SJSA1 (cell line): ENCODE results near the gene FIZ1. TPM values are rescaled to one million over a fixed set of nuclear protein-coding genes. Genes with fewer than 3 reads are reported as not detected.
"Not testable (repeated sequence)": the region's sequence is repeated elsewhere in the genome, so short reads cannot be mapped to it uniquely, and the experiment has no call there.

Experiments
- DNase-seq, 2 experiments: peaks; one replicate each; pipeline ENCODE4 v3.0.0-alpha.2; 2015 to 2020; ENCODE audit warnings: low spot score in 2 of 2, low read depth in 1 of 2
- H3K27ac ChIP-seq: fragments of 250-450 bp; sonication (Bioruptor Pico); 2 replicates; pipeline ENCODE4 v1.5.1; 2020; ENCODE audit warnings: mild to moderate bottlenecking, moderate library complexity
- H3K27me3 ChIP-seq: fragments of 250-450 bp; sonication (Bioruptor Pico); replicated peaks from 2 replicates; pipeline ENCODE4 v1.5.1; 2020; ENCODE audit warnings: mild to moderate bottlenecking, moderate library complexity
- H3K36me3 ChIP-seq: fragments of 250-450 bp; sonication (Bioruptor Pico); 2 replicates; pipeline ENCODE4 v1.5.1; 2020; ENCODE audit warnings: mild to moderate bottlenecking
- H3K4me1 ChIP-seq: fragments of 250-450 bp; sonication (Bioruptor Pico); replicated peaks from 2 replicates; pipeline ENCODE4 v1.6.1; 2021; ENCODE audit warnings: mild to moderate bottlenecking
- H3K4me3 ChIP-seq: fragments of 250-450 bp; sonication (Bioruptor Pico); 2 replicates; pipeline ENCODE4 v1.5.1; 2020; ENCODE audit warnings: mild to moderate bottlenecking
- H3K9me3 ChIP-seq: fragments of 250-450 bp; sonication (Bioruptor Pico); replicated peaks from 2 replicates; pipeline ENCODE4 v1.5.1; 2020; ENCODE audit warnings: mild to moderate bottlenecking
- total RNA-seq: library from RNA; depleted of rRNA; stranded (reverse); fragments of >200 nt; shearing (Covaris generic); gene quantifications from 2 replicates; pipeline ENCODE4 v1.2.3, GENCODE V29; 2014

FIZ1 gene
- total RNA-seq, 1 experiment from 2014 or later, result 5.4 TPM

DNA sequence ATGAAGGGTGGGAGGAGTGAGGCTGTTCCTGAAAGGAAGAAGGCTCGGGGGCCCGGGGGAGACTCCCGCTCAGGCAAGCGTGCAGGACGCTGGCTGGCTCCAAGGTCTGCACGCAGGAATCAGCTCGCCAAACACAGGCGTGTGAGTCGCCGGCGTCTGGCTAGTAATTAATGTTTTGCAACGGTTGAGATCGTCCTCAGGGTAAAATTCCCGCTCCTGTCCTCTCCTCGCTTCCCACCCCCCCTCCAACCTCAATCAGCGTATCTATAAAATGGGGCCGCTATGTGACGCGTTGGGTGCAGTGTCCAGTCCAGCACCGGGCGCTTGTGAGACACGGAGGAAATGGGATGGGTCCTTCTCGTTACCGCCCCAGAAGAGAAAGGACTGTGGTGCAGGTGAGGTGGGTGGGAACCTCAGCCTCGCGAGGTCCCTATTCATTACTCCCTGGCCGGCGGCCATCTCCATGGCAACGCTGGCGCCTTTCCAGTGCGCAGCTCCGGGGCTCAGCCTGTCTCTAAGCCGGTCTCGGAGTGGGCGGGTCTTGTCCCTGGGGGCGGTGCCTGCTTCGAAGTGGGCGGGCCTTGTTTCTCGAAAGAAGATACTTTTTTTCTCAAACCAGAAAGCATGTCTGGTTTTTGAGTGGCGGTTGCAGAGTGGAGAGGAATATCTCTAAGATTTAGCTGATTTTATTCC is 12.2 kb downstream of the FIZ1 start:
- no peaks in the 10 kb centered on the region for H3K9me3 ChIP-seq
- H3K36me3 ChIP-seq, result 0 out of 2 replicates have a peak, but pooled peaks cover under 1% of the 10 kb centered on the region
- no peaks in the 10 kb centered on the region for H3K27me3 ChIP-seq
- peak; percentile 73 to 93 for DNase-seq
- H3K4me3 ChIP-seq, result 0 out of 2 replicates have a peak overlapping the region, but pooled peaks have one; percentile 3
- peaks cover 26% of the 10 kb centered on the region for H3K4me1 ChIP-seq
- H3K27ac ChIP-seq, result no peak overlapping the region

DNA sequence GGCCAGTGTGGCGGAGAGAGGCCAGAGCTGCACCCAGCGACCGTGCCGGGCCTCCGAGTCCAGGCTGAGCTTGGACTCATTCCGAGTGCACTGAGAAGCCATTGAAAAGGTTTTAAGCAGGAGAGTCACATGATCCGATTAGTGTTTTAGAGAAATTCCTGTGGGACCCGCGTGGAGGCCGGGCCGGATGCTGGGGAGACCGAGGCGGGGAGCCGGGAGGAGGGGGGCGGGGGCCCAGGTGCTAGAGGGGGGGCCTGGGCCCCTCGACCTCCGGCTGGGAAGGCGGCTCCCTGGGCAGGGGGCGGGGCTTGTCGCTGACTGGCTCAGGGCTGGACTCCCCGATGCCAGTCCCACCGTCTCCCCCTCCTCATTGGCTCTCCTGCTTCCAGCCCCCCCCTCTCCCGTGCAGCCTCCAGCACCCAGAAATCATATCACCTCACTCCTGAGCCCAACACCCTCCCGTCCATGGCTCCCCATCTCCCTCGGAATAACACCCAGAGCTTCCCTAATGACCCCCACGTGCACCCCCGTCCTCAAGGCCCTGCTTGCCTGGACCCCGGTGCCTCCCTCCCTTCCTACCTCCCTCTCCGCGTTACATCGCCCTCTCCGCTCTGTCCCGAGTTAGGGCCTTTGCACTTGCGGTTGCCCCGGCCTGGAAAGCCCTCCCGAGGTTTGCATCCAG is 13.5 kb downstream of the FIZ1 start:
- Histone ChIP-seq H3K4me3 (peak overlapping the region; percentile 16), H3K27me3 (no peaks in the 10 kb centered on the region), H3K4me1 (peaks cover 31% of the 10 kb centered on the region), H3K27ac (no peak overlapping the region), H3K36me3 (no peaks in the 10 kb centered on the region), H3K9me3 (no peaks in the 10 kb centered on the region)
- peak; percentile 26 to 77 for DNase-seq

DNA sequence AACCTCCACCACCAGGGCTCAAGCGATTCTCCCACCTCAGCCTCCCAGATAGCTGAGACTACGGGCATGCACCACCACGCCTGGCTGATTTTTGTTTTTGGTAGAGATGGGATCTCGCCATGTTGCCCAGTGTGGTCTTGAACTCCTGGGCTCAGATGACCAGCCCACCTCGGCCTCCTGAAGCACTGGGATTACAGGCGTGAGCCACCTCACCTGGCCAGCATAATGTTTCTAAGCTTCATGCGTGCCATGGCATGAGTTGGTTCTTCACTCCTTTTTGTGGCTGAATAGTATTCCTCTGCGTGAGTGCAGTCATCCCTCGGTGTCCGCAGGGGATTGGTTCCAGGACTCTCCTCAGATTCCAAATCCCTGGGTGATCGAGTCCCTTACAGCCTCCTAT is 14.4 kb downstream of the FIZ1 start:
- H3K27me3 ChIP-seq, result no peaks in the 10 kb centered on the region
- no peak for DNase-seq
- no peak overlapping the region for H3K27ac ChIP-seq
- peaks cover 31% of the 10 kb centered on the region for H3K4me1 ChIP-seq
- no peak overlapping the region for H3K4me3 ChIP-seq
- no peaks in the 10 kb centered on the region for H3K36me3 ChIP-seq
- no peaks in the 10 kb centered on the region for H3K9me3 ChIP-seq

DNA sequence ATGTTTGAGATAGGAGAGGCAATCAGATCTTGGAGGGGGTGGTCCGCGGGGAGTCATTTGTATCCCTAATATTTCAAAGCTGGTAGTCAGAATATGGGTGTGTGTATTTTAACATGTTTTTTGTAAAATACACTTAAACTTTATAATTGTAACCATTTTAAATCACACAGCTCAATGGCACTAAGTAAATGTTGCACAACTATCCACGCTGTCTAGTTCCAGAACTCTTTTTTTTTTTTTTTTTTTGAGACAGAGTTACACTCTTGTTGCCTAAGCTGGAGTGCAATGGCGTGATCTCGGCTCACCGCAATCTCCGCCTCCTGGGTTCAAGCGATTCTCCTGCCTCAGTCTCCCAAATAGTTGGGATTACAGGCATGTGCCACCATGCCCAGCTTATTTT is 15.4 kb downstream of the FIZ1 start:
- not testable (repeated sequence) for H3K27ac ChIP-seq, H3K27me3 ChIP-seq, DNase-seq, H3K9me3 ChIP-seq, H3K36me3 ChIP-seq, H3K4me3 ChIP-seq
- peaks cover 37% of the 10 kb centered on the region for H3K4me1 ChIP-seq

DNA sequence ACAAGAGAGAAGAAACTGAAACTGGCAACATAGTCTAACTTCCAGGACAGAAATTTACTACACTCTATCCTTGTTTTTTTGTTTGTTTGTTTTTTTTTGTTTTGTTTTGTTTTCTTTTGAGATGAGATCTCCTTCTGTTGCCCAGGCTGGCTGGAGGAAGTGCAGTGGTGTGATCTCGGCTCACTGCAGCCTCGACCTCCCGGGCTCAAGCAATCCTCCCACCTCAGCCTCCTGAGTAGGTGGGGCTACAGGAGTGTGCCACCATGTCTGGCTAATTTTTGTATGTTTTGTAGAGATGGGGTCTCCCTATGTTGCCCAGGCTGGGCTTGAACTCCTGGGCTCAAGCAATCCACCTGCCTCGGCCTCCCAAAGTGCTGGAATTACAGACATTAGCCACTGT is 17.0 kb downstream of the FIZ1 start:
- Histone ChIP-seq H3K36me3 (peaks cover 13% of the 10 kb centered on the region), H3K4me1 (peaks cover 35% of the 10 kb centered on the region)
- not testable (repeated sequence) for H3K27ac ChIP-seq, H3K27me3 ChIP-seq, H3K4me3 ChIP-seq, H3K9me3 ChIP-seq, DNase-seq

DNA sequence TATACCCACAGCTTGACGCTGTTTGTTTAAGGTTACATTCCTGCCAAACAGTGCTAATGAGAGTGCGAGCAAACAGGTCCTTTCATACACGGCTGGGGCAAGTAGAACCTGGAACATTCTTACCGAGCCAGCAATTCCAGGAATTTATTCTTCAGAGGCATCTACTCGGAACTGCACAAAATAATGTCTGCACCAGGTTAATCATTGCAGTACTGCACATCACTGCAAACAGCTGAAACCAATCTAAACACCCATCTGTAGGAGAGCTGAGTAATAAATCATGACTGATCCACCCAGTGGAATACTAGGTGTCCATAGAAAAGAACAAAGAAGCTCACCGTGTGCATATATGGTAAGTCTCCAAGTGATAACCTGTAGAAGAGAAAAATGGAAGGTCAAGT is 17.5 kb downstream of the FIZ1 start:
- H3K36me3 ChIP-seq, result peaks cover 17% of the 10 kb centered on the region
- no peaks in the 10 kb centered on the region for H3K9me3 ChIP-seq
- H3K4me3 ChIP-seq, result no peak overlapping the region
- no peak overlapping the region for H3K27ac ChIP-seq
- DNase-seq, result no peak
- H3K4me1 ChIP-seq, result peaks cover 31% of the 10 kb centered on the region
- no peaks in the 10 kb centered on the region for H3K27me3 ChIP-seq

DNA sequence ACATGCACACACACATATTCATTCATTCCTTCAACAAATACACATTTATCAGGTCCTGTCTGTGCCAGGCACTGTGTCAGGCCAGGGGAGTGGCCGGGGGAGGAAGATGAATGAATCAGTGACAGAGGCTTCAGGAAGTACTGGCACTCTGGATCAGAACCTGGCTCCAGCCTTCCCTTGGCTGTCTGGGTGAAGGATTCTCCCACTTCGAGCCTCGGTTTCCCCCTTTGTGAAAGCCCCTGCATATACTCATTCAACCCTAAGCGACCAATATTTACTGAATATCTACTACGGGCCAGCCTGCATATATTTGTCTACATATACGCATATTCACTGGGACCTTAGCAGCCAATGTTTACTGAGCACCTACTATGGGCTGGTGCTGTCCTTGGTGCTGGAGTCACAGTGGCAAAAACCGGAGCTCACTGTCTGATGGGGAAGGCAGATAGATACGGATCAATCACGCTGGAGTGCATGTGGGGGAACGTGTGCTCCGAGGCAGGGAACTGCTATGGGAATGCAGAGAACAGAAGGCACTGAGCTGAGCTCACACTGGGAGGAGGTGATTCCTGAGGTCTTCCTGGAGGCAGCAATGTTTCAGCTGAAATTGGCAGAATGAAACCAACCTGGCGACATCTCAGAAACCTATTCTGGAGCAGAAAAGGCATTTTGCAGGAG is 18.0 kb downstream of the FIZ1 start:
- DNase-seq, result no peak
- peak overlapping the region; percentile 44 for H3K27ac ChIP-seq
- no peaks in the 10 kb centered on the region for H3K9me3 ChIP-seq

DNA sequence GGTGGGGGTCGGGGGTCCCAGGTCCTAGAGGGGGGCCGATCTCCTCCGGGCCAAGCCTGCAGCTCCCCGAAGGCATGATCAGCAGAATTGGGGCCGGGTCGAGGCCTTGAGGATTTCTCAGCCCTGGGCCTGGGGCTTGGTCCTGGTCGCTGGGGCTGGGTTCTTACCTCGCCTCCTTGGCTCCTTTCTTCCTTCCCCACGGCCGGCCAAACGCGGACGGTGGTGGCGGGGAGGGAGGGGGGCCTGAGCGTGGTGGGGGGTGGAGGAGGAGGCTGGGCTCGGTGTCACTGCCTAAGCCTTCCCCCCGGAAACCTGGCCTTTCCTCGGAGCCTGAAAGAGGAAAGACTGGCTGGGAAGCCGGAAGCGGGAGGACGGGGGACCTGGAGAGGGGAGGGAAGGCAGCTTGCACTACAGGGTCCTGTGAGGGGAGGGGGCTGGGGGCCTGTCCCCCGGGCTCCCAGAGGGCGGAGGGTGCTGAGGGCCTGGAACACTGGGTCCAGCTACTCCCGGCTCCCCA is 18.6 kb downstream of the FIZ1 start, which contains the start of gene ZNF579:
Gene ZNF579 (minus strand): TSS at position 221 of the 517 bp plus-strand sequence. CDS start 1,209 bp downstream, outside the sequence.
- DNase-seq, result peak; percentile 76 to 91
- Histone ChIP-seq H3K27ac (peak within 1 kb of the TSS; percentile 71), H3K4me1 (peaks cover 19% of the 10 kb centered on the region), H3K36me3 (peaks cover 20% of the 10 kb centered on the region), H3K27me3 (no peaks in the 10 kb centered on the region), H3K9me3 (no peaks in the 10 kb centered on the region), H3K4me3 (peak within 1 kb of the TSS; percentile 70)

More for the DNA sequence above, 18.0 kb downstream of the FIZ1 start:
- H3K36me3 ChIP-seq, result peaks cover 20% of the 10 kb centered on the region
- H3K27me3 ChIP-seq, result no peaks in the 10 kb centered on the region
- H3K4me1 ChIP-seq, result peaks cover 25% of the 10 kb centered on the region
- peak overlapping the region; percentile 70 for H3K4me3 ChIP-seq

DNA sequence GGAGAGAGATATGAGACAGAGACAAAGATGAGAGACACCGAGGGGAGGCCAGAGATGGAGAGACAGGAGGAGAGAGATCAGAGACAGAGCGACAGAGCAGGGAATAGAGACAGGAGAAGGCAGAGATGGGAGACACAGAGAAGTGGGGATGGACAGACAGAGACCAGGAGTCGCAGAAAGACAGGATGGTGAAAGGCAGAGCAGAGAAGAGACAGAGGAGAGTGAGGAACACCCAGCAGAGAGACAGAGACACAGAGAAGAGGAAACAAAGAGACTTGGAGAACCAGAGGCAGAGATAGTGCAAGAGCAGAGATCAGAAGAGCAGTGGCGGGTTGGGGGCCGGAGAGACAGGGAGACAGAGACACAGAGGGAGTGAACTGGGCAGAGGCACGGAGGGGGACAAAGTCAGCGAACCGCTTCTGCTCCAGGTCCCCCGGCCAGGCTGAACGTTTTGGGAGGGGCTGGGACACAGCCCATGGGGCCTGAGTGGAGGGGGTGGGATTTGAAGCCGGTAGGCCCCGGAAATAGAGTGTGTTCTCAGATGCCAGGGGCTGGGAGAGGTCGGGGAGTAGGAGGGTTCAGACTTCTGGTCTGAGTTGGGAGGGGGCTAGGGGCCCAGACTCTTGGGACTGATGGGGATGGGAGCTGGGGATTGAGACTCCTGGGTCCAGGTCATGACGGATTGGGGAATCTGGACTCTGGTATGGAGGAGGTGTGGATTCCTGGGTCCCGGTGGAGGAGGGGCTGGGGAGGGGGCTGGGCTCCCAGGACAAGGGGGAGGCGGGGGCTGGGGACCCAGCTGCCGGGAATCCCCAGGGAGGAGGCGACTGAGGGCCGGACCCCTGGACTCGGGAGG is 19.3 kb downstream of the FIZ1 start:
- DNase-seq, result peak; percentile 32 to 62
- peaks cover 12% of the 10 kb centered on the region for H3K4me1 ChIP-seq
- H3K4me3 ChIP-seq, result peak overlapping the region; percentile 70
- no peaks in the 10 kb centered on the region for H3K9me3 ChIP-seq
- peaks cover 20% of the 10 kb centered on the region for H3K36me3 ChIP-seq
- H3K27me3 ChIP-seq, result no peaks in the 10 kb centered on the region
- peak overlapping the region; percentile 71 for H3K27ac ChIP-seq

DNA sequence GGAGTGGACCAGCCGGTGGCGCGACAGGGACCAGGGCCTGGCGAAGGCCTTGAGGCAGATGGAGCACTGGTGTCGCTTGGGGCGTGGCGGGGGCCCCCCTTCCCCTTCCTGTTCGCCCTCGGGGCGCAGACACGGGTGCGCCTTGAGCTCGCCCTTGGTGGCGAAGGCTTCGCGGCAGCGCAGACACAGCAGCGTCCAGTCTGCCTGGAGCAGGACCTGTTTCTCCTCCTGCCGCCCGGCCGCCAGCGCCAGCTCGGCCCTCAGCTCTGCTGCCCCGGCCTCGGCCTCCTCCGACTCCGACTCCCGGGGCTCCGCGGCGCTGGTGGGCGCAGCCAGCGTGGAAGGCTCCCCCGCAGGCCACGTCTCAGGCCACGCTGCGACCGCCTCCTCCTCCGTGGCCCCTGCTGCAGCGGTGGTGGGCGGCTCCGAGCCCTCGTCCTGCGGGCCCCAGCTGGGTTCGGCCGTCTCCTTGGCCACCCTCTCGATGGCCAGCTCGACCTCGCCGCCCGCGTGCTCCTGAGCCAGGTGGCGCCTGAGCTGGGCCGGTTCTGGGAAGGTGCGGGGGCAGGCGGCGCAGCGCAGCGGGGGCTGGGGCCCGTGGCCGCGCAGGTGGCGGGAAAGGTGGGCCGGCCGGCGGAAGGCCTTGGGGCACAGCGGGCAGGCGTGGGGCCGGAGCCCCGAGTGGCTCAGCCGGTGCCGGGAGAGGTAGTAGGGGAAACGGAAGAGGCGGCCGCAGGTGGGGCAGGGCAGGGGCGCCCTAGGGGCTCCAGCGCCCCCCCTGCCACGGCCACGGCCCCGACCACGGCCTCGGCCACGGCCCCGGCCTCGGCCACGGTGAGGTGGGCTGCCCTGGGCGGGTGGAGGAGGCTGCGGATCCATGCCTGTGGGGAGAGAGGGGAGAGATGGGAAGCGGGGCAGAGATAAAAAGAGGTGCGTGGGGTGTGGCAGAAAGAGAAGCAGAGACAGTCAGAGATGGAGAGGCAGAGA is 20.3 kb downstream of the FIZ1 start:
- Histone ChIP-seq H3K4me1 (peaks cover 11% of the 10 kb centered on the region), H3K36me3 (peaks cover 20% of the 10 kb centered on the region), H3K27me3 (no peaks in the 10 kb centered on the region), H3K9me3 (no peaks in the 10 kb centered on the region), H3K4me3 (peak overlapping the region; percentile 70), H3K27ac (no peak overlapping the region)
- no peak for DNase-seq

DNA sequence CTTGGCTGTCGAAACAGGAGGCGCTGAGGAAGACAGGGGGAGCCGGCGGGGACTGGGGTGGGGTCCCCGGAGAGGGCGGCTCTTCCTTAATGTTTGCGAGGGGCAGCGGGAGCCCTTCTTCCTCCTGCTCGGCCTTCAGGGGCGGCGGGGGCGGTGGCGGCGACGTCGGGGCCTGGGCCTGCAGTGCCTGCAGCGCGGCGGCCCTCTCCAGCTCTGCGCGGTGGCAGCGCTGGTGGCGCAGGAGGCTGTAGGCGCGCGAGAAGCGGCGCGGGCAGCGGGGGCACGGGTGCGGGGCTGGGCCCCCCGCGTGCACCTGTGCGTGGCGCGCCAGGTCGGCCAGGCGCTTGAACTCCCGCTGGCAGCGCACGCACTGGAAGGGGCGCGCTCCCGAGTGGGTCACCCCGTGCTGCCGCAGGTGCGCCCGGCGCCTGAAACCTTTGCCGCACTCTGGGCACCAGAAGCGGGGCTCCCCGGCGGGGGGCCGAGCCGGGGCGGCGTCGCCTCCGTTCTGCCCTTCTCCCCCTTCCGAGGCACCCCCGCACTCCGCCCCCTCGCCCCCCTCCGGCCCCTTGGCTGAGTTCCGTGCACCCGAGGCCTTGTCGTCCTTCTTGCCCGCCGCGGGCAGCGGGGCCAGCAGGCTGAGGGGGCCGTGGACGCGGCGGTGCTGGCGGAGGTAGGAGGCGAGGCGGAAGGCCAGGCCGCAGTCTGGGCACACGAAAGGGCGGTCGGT is 21.1 kb downstream of the FIZ1 start:
- H3K36me3 ChIP-seq, result peaks cover 20% of the 10 kb centered on the region
- H3K27ac ChIP-seq, result no peak overlapping the region
- H3K9me3 ChIP-seq, result no peaks in the 10 kb centered on the region
- no peaks in the 10 kb centered on the region for H3K27me3 ChIP-seq
- H3K4me1 ChIP-seq, result peaks cover 11% of the 10 kb centered on the region
- H3K4me3 ChIP-seq, result no peak overlapping the region
- no peak for DNase-seq

DNA sequence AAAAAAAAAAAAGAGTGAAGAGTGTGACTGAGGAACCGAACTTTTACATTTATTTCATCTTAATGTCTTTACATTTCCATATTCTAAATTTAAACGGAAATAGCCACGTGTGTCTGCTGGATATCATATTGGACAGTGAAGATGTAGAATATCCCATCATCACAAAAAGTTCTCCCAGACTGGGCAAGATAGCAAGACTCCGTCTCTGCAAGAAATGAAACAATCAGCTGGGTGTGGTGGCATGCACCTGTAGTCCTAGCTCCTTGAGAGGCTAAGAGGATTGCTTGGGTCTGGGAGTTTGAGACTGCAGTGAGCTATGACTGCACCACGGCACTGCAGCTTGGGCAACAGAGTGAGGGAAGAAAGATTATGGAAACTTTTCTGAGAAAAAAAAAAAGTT is 22.6 kb downstream of the FIZ1 start:
- no peaks in the 10 kb centered on the region for H3K9me3 ChIP-seq
- H3K36me3 ChIP-seq, result peaks cover 20% of the 10 kb centered on the region
- H3K4me3 ChIP-seq, result no peak overlapping the region
- H3K4me1 ChIP-seq, result peaks cover 11% of the 10 kb centered on the region
- DNase-seq, result no peak
- H3K27ac ChIP-seq, result no peak overlapping the region
- no peaks in the 10 kb centered on the region for H3K27me3 ChIP-seq
